C1 segment of cervical spinal cord (tissue), 14 donors: Measurements from ENCODE around the gene COX6A1.
"Not testable (repeated sequence)": the region's sequence is repeated elsewhere in the genome, so short reads cannot be mapped to it uniquely, and the experiment has no call there.

Source experiments
- DNase-seq, 14 donors: peaks; one replicate each; lab custom pipeline; 2025; lab: John Stamatoyannopoulos, UW

COX6A1 gene

DNA sequence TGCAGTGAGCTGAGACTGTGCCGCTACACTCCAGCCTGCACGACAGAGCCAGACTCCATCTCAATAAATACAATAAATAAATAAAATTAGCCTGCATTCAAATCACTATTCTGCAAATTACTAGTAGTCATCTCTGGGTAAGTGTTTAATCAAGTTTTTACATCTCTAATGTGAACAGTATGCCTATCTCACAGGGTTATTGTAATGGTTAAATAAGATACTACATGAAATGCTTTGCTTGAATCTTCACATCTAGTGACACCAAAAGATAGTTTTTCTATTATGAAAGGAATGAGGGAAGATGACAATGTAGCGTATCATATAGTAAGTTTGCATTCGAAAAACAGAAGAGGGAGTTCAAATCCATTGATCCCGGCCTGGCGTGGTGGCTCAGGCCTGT lies 29.5 kb downstream of the COX6A1 start:
- DNase-seq, result no peak

DNA sequence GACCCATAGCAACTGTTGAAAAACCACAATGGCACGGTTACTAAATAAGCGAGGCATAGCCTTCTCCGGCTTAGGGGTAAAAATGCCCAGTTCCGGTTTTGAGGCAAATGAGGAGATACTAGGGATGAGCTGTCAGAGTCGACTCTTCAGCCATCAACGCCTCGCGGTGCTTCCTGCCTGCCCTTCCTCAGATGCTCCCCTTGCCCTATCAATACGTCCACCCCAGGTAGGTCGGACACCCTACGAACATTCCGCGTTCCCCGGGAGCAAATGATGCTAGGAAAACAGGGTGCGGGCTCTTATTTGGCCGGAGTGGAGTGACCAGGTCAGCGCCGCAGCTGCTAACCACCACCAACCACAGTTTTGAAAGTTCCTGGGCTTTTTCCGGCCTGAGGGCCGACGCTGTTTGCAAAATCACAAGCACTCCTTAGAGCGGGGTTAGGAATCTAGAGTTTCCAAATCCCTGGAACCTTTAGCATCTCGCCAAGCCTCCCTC lies 30.5 kb downstream of the COX6A1 start:
- DNase-seq, result peak in 5 of 14 donors; percentile 18 to 59 (median 34)

DNA sequence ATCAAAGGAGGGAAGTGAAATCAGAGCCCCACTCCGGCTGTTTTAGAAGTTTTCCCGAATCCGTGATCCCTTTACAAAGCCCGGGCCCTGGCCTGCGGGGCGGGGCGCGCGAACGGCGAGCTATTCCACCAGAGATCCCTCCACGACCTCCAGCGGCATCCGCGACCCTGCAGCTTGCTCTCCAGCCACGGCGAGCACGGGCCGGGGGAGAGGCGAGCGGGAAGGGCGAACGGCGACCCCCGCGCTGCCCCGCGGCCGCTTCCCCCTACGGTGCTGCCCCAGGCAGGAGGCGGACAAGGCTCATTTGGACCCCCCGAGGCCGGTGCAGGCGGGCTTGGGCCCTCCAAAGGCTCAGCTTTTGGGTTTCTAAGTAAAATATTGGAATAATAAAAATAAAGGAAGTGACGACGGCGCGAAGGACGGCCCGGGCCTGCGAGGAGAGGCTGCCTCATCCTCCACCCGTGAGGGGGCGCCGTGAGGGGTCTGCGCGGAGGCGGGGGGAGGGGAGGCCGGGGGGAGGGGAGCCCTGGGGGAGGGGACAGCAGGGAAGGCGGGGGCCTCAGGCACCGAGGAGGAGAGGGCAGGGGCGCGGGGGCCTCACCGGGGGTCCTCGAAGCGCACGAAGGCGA lies 31.0 kb downstream of the COX6A1 start:
- peak in 11 of 14 donors; percentile 33 to 82 (median 51) for DNase-seq

DNA sequence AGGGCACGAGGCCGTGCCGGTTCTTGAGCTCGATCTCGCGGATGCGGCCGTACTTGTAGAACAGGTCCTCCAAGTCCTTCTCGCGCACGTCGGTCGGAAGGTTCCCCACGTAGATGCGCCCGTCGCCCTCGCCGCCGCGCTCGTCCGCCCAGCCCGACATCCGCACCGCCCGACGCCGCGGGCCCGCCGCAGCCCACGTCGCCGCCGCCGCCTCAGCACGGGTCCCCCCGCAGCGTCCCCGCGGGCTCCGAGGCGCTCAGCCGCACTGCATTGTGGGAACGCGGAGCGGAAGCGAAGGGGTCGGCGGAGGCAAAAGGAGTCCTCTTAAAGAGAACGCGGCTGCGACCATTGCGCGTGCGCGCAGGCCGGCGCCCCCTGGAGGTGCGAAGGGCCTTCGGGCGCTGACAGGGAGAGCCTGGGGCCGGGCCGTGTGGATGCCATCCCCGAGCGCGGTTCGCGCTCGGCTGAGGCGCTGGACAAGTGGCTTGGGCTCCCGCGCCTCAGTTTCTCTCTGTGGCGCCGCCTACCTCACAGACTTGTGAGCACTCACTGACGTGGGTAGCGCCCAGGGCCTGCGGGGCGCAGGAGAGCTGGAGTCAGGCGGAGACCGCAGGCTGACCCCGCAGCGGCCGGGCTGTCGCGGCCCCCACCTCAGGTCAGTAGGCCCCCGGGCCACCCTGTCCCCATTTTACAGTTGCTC lies 31.7 kb downstream of the COX6A1 start, which contains the start of gene SRSF9:
Gene SRSF9 (minus strand): TSS at position 299 of the 700 bp plus-strand sequence. CDS start 139 bp downstream, at position 160.
- DNase-seq, result peak; percentile 60 to 98 (median 92)

DNA sequence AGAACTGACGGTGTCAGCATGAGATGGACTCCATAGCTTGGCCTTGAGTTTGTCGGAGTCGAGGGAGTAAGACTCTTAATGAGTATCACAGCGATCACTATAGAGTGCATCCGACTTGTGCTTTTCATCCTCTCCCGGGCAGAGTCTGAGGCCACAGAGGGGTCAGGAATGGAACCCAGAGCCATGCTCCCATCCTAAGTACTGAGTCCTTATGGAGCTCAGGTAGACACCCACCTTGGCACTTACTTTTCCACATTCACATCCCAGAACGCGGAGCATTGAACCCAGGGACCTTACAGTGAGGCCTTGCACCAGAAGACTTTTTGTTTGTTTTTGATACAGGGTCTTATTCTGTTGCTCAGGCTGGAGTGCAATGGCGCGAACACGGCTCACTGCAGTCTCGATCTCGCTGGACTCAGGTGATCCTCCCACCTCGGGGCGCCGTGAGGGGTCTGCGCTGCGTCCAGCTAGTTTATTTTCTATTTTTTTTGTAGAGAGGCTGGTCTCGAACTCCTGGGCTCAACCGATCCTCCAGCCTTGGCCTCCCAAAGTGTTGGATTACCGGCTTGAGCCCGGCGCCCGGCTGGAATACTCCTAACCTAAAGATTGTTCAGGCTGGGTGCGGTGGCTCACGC lies 32.4 kb downstream of the COX6A1 start:
- peak in 3 of 14 donors; percentile 49 to 70 (median 64) for DNase-seq

DNA sequence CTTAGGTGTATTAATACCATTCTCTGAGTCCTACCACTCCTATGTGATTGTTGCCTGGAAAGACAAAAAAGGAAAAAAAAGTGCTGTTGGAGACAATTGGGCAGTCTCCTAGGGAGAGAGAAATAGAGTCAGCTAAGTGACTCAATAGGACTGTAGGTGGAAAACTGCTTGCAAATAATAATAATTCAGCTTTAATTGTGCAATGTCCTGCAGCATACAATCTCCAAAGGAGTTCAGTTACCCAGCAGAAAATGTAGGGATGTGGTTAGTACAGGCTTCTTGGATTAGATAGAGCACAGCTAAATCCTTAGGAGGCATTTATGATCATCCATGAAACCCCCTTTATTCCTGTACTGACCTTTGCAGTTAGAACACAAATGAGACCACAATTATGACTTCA lies 34.6 kb downstream of the COX6A1 start:
- DNase-seq, result no peak

DNA sequence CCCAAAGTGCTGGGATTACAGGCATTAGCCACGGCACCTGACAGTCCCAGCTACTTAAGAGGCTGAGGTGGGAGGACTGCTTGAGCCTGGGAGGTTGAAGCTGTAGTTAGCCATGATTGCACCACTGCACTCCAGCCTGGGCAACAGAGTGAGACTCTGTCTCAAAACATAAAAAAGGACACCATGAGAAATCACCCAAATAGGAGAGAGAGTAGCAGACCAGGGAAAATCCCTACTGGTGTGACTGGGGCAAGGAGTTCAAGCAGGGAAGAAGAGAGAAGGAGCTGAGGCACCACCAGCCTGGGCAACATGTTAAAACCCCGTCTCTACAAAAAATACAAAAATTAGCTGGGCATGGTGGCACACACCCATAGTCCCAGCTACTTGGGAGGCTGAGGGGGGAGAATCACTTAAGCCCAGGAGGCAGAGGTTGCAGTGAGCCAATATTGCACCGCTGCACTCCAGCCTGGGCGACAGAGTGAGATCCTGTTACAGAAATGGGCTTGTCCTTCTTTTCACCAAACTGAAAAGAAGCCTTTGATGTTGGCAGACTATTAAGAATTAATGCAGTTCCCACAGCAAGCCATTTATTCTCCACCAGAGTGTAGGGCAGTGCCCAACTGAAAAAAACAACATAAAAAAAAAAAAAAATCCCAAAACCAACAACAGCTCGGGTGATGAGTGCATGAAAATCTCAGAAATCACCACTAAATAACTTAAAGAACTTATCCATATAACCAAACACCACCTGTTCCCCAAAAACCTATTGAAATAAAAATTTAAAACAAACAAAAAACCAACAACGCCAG lies 36.1 kb downstream of the COX6A1 start:
- DNase-seq, result no peak

DNA sequence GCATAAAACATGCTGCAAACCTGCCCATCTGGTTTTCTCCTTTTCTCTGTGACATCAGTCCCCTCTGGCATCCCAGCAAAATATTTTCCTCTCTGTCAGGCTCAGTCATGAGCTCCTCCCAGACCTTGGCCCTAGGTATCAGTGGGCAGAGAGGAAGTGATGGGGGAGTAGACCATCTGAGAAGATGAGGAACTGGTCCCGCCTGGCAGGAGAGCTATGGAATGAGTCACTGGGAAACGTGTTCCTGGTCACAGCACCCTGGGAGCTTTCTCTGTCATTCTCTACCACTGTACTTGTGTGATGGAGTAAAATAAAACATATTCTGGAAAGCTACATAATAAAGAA lies 36.7 kb downstream of the COX6A1 start:
- DNase-seq, result peak in 4 of 14 donors; percentile 7 to 27 (median 17)

DNA sequence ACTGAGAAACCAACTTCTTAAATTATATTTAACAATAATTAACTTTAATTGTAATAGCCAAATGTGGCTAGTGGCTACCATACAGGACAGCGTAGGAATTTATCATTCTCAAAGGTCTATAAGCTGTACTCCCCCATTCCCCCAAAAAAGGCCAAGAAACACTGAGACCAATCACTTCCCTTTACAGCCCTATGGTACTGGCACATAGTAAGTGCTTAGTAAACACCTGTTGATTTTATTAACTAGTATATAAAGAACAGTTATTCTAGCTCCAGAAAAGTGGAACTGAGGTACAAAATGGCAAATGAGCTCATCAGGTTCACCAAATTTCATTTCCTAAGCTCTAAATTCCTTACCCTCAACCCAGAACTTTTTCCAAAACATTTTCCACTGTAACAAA lies 37.7 kb downstream of the COX6A1 start:
- no peak for DNase-seq

DNA sequence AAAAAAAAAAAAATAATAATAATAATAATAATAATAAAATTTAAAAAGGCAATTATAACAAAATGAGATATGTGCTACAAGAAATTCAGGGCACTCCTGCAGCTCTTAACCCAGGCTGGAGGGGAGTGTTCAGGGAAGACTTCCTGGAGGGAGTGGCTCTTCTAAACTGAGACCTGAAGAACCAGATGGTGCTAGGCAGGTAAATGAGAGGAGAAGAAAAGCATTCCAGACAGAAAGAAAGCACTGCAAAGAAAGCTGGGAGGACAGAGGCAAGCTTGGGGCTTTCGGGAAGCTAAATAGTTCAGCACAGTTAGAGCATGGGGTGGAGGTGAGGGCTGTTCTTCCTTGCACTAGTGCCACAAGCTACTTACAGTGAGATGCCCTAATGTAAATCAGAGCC lies 41.5 kb downstream of the COX6A1 start:
- DNase-seq, result no peak

DNA sequence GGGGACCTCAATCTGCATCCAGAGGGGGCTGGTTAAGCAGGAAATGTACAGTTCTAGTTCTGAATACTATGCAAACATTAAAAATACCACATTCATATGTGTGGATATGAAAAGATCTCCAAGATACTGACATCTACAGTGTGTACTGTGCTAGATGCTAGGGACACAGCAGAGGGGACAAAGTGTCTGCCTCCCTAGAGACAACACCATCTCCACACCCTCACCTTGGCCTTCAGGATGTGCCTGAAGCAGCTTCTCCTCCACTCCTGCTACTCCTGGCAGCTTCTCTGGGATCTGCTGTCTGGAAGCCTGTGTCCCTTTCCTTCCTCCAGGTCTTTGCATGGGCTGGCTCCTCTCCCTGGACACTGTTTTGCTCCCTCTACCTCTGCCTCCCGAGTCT lies 42.3 kb downstream of the COX6A1 start:
- DNase-seq, result no peak

DNA sequence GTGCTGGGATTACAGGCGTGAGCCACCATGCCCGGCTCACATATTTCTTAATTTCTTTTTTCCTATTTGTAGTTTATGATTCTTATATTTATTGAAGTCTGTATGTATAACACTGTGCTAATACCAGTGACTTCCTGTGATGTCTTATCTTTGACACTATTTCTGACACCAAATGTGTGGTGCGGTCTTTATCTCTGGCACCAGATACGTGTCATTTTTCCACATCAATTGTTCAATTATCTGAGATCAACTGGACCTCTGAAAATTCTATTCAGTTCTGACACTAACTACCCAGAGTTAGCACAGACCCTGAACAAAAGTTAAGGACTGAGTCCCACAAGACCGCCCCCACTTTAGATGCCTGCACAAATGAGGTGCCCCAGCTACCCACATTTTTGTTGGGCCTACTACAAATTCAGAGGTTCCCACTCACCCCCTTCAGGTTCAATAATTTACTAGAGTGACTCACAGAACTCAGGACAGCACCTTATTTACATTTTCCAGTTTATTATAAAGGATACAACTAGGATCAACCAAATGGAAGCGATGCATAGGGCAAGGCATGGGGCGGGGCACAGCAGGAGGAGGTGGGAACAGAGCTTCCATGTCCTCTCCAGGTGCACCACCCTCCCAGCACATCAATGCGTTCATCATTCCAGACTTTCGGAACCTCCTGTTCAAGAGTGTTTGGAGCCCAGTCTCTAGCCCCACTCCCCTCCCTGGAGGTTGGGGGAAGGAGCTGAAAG lies 43.3 kb downstream of the COX6A1 start:
- no peak for DNase-seq

DNA sequence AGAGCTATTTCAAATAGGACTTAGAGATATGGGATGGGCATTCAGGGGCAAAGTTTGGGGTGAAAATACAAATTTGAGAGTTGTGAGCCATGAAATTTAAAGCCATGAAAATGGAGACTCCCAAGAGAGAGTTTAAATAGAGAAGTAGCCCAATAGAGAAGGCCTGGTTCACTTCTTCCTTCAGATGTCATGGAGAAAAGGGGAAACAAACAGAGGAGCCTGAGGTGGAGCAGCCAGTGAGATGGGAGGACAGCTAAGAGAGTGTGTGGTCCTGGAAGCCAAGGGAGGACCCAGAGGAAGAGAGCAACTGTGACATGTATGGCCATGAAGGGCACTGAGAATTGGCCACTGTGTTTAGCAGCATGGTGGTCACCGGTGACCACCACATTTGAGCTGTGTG lies 45.7 kb downstream of the COX6A1 start:
- DNase-seq, result no peak

DNA sequence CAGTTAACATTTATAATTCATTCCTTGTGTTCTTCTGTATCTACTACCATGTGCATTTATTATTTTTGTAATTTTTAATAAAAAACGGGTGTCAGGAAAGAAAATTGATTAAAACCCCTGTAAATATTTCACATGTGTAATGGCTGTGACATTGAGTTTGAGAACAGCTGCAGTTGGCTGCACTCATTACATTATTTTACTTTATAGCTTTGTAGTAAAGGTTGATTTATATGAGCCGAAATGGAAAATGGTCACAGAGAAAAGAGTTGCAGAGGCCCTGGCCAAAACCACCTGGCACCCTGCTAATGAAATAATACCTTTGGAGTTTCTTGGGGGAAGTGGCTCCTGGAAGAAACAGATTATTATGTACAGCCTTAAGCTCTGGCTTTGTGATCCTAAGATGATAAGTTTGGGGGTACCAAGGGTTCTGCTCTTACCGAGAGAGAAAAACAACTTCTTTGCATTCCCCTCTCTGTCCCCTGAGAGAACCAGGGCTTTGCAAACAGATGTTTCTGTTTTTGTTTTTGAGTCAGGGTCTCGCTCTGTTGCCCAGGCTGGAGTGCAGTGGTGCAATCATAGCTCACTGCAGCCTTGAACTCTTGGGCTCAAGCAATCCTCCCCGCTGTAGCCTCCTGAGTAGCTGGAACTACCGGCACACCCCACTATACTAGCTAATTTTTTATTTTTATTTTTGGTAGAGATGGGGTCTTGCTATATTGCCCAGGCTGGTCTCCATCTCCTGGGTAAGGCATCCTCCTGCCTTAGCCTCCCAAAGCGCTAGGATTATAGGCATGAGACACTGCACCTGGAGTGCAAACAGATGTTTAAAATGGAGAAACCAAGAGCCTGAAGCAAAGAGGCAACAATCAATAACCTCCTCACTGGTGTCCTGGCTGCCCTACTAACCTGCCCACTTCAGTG lies 48.3 kb downstream of the COX6A1 start:
- no peak for DNase-seq

DNA sequence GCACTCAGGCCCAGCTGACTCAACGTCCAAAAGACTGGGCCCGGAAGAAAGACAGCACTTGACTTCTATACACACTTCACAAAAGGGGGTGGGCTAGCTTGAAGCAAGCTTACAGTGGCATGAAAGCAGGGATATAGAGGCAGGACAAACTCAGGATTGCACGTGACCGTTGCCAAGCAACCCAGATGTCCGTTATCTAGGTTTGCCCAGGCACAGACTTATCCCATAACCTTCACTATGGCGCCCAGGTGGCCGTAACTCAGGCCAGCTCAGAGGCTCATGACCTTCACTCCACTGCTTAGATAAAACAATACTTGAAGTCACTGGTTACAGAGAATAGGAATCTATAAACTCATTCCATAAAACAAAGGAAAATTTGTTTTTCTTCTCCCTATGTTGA lies 49.6 kb downstream of the COX6A1 start:
- DNase-seq, result not testable (repeated sequence)

DNA sequence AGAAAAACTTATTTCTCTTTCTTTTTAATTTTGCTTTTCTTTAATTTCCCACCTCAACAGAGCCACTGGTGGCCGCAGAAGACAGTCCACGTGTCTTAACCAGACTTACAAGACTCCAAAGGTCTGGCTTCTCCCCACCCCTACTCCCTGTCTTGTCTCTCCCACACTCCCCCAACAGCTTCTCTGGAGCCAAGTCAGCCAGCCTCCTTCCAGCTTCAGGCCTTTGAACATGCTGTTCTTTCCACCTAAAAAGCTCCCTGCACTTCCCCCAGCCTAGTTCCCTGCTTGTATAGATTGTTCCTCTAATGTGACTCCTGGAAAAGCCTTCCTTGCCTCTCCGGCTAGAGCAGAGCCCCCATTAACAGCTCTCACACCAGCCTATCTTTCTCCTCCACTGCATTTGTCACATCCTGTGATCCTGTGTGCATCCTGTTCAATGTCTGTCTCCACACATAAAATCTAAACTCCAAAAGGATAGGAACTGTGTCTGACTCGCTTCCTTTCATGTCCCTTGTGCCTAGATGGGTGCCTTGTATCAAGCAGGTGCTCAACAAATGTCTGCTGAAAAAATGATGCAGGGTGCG lies 50.2 kb downstream of the COX6A1 start:
- peak in 6 of 14 donors; percentile 5 to 32 (median 12) for DNase-seq

DNA sequence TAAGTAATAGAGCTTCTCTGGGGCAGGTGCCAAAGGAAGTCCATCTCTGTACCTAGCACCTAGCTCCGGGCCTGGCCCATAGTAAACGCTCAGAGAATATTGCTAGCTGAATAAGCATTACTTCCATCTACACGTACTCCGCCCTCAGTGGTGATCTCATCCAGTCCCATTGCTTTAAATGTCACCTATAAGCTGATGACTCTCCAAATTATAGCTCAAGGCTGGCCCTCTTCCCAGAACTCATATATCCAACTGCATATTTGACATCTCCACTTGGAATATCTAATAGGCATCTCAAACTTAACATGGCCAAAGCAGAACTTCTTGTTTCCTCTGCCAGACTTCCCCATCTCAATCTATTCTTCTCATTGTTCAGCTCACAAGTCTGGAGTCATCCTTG lies 51.1 kb downstream of the COX6A1 start:
- DNase-seq, result no peak

DNA sequence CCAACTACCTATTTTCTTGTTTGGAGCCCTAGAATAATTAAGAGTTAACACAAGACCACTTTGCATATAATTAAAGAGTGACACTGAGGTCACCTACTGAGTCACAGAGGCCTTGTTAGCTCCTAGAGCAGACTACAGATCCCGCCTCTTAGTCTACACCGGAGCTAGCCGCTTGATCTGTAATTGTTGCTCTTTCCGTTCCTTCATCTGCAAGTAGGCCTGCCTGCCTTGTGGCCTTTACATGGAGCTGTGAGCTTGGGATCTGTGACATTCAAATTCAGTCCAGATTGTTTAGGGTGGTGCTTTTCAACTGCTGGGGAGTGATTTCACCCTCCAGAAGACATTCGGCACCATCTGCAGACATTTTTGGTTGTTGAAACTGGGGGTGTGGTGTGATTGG lies 52.4 kb downstream of the COX6A1 start:
- DNase-seq, result no peak
